ENCODE data around the gene HOXC11.

The HOXC11 gene

GRCh38 chr12:53948650-53949593, 24.0 kb upstream of the HOXC11 start:
- no peak for TF ChIP-seq CTCF (conservative IDR thresholded peaks at IDR 0.05; ENCODE audit: low read depth, low read length)
- Histone ChIP-seq H3K4me3 (IDR thresholded peaks at IDR 0.05; ENCODE audit: insufficient read depth, low read depth, low read length) (no peak overlapping the region), H2AFZ (ENCODE audit: low read depth) (no peak overlapping the region), H3K36me3 (ENCODE audit: insufficient read depth) (no peaks in the 10 kb centered on the region), H3K79me2 (ENCODE audit: insufficient read depth, low read depth) (no peaks in the 10 kb centered on the region), H3K4me1 (ENCODE audit: low read depth, poor library complexity, severe bottlenecking) (no peaks in the 10 kb centered on the region), H3K27me3 (ENCODE audit: insufficient read depth, low read depth) (peaks cover 94% of the 10 kb centered on the region), H3K4me2 (no peak overlapping the region), H3K9ac (no peak overlapping the region), H4K20me1 (ENCODE audit: insufficient read depth) (no peaks in the 10 kb centered on the region), H3K27ac (no peak overlapping the region)

GRCh38 chr12:53949631-53950436, 23.1 kb upstream of the HOXC11 start:
- Histone ChIP-seq H3K79me2 (ENCODE audit: insufficient read depth, low read depth) (no peaks in the 10 kb centered on the region), H4K20me1 (ENCODE audit: insufficient read depth) (no peaks in the 10 kb centered on the region), H3K4me2 (no peak overlapping the region), H3K36me3 (ENCODE audit: insufficient read depth) (no peaks in the 10 kb centered on the region), H3K4me1 (ENCODE audit: low read depth, poor library complexity, severe bottlenecking) (no peaks in the 10 kb centered on the region), H2AFZ (ENCODE audit: low read depth) (no peak overlapping the region), H3K27me3 (ENCODE audit: insufficient read depth, low read depth) (peaks cover 99% of the 10 kb centered on the region), H3K27ac (no peak overlapping the region), H3K9ac (no peak overlapping the region), H3K4me3 (IDR thresholded peaks at IDR 0.05; ENCODE audit: insufficient read depth, low read depth, low read length) (no peak overlapping the region)
- TF ChIP-seq CTCF (conservative IDR thresholded peaks at IDR 0.05; ENCODE audit: low read depth, low read length): no peak

- Histone ChIP-seq H3K27ac (no peak overlapping the region), H3K27me3 (ENCODE audit: insufficient read depth, low read depth) (peaks cover 98% of the 10 kb centered on the region), H3K79me2 (ENCODE audit: insufficient read depth, low read depth) (no peaks in the 10 kb centered on the region), H2AFZ (ENCODE audit: low read depth) (no peak overlapping the region), H3K4me2 (no peak overlapping the region), H3K9ac (no peak overlapping the region), H3K4me3 (IDR thresholded peaks at IDR 0.05; ENCODE audit: insufficient read depth, low read depth, low read length) (no peak overlapping the region), H3K4me1 (ENCODE audit: low read depth, poor library complexity, severe bottlenecking) (no peaks in the 10 kb centered on the region), H4K20me1 (ENCODE audit: insufficient read depth) (no peaks in the 10 kb centered on the region), H3K36me3 (ENCODE audit: insufficient read depth) (no peaks in the 10 kb centered on the region)
- no peak for TF ChIP-seq CTCF (conservative IDR thresholded peaks at IDR 0.05; ENCODE audit: low read depth, low read length)
Measured at GRCh38 chr12:53950437-53950773, 22.5 kb upstream of the HOXC11 start.

GRCh38 chr12:53950789-53951576, 21.9 kb upstream of the HOXC11 start:
- Histone ChIP-seq H3K27ac (no peak overlapping the region), H4K20me1 (ENCODE audit: insufficient read depth) (no peaks in the 10 kb centered on the region), H3K4me1 (ENCODE audit: low read depth, poor library complexity, severe bottlenecking) (no peaks in the 10 kb centered on the region), H3K79me2 (ENCODE audit: insufficient read depth, low read depth) (no peaks in the 10 kb centered on the region), H3K27me3 (ENCODE audit: insufficient read depth, low read depth) (peaks cover 98% of the 10 kb centered on the region), H3K9ac (no peak overlapping the region), H3K4me3 (IDR thresholded peaks at IDR 0.05; ENCODE audit: insufficient read depth, low read depth, low read length) (no peak overlapping the region), H3K4me2 (no peak overlapping the region), H3K36me3 (ENCODE audit: insufficient read depth) (no peaks in the 10 kb centered on the region), H2AFZ (ENCODE audit: low read depth) (no peak overlapping the region)
- no peak for TF ChIP-seq CTCF (conservative IDR thresholded peaks at IDR 0.05; ENCODE audit: low read depth, low read length)
